Head of caudate nucleus (tissue), 42 donors: ENCODE results near the gene COG3.
A peak's percentile ranks its signal among the peaks of the same experiment; 100 is the strongest.

Source experiments
- DNase-seq, 42 donors: peaks; one replicate each; pipeline versions ENCODE4 v3.0.0 to v3.0.0-alpha.2; 2020 to 2021; ENCODE audit warnings: mixed read lengths in 7 of 42
- intact Hi-C: fragments of 100-400 bp; cut with DNase I; formaldehyde crosslinking; loops from one replicate; pipeline ENCODE4 v1.15.0; 2022

COG3 gene

DNA sequence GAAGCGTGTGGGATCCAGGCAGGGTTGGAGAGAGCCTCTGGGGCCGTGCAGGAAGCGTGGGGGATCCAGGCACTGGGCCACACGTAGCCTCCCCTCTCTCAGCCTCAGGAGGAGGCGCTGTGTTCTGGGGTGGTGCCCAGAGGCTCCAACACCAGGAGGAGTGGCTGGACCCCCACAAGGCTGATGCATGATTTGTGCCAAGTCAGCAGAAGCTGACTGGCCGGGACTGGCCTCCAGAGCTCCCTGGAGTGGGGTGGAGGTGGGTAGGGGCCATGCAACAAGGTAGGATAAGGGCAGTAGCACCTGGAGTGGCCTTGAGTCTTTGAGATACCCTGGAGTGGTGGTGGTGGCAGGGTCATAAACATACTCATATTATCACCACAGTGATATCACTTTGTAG is 75.5 kb downstream of the COG3 start:
- intact Hi-C loops = no loop called here
- DNase-seq = no peak

GRCh38 chr13:45540864-45541263 is 76.1 kb downstream of the COG3 start:
- intact Hi-C loops = no loop called here
- DNase-seq = no peak

DNA sequence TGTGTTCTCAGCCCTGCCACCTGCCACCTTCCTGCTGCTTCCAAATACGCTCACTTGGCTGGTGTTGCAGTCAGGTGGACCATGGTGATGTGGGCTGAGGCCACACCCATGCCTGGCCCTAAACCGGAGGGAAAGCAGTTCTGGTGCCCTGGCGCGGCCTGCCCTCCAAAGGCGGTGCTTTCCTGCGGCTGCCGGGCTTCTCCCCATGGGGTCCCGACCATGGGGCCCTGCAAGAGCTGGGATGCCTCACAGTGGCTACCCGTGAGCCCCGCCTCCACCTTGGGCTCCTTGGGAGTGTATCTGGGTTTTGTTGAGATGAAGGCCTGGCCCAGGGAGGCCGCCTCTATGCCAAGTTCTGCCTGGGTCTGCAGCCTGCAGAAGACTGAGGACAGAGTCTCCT is 77.1 kb downstream of the COG3 start:
- intact Hi-C loops = no loop called here
- DNase-seq = no peak

- no peak for DNase-seq
- intact Hi-C loops = no loop called here
Observed at GRCh38 chr13:45542391-45542790, 77.7 kb downstream of the COG3 start.

- intact Hi-C loops = no loop called here
- no peak for DNase-seq
Observed at GRCh38 chr13:45542878-45543277, 78.1 kb downstream of the COG3 start.

DNA sequence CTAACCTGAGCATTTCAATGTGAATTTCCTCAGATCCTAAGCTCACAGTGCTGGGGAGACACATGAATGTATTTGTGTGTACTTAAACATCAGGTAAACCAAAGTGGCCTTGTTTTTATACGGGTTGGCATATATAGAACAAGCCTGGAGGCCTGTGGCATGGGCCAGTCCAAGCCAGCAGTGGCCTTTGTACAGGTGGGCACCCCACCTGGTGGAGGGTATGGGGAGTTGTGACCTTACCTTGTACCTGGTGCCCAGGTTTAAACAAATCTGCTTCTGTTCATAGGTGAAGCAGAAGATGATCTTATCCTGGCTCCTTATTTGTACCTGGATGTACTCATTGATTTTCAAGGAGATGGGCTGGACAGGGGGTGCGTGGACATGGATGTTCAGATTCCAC is 79.8 kb downstream of the COG3 start:
- intact Hi-C loops = no loop called here
- no peak for DNase-seq

- intact Hi-C loops = no loop called here
- no peak for DNase-seq
Observed at GRCh38 chr13:45545686-45546409, 81.1 kb downstream of the COG3 start.

- DNase-seq = no peak
- intact Hi-C loops = no loop called here
Observed at GRCh38 chr13:45546410-45546765, 81.6 kb downstream of the COG3 start.

- DNase-seq = no peak
- intact Hi-C loops = no loop called here
Observed at GRCh38 chr13:45548281-45548680, 83.5 kb downstream of the COG3 start.

DNA sequence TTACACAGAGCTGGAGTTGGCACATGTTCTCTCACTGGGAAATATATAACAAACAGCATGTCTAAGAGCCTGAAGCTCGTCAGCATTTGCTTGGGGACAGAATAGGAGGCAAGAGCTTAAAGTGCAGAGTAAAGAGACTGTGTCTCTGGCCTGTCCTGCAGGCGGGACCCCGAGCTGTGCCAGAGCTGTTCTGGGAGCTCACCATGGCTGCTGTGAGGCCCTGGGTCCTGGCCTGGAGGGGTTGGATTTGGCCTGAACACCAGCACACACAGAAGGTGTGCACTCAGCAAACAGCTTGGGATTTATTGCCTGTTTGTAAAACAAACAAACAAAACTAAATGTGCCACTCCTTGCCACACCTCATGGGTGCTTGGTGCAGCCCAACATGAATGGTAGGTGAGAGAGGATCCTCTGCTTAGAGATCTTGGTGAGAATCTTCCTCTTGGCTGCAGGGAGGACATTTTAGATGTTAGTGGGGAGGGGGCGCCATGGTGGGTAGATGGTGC is 89.9 kb downstream of the COG3 start:
- no peak for DNase-seq
- intact Hi-C loops = no loop called here

GRCh38 chr13:45564133-45564776 is 99.5 kb downstream of the COG3 start:
- intact Hi-C loops = no loop called here
- peak in 1 of 42 donors; percentile 38 for DNase-seq

DNA sequence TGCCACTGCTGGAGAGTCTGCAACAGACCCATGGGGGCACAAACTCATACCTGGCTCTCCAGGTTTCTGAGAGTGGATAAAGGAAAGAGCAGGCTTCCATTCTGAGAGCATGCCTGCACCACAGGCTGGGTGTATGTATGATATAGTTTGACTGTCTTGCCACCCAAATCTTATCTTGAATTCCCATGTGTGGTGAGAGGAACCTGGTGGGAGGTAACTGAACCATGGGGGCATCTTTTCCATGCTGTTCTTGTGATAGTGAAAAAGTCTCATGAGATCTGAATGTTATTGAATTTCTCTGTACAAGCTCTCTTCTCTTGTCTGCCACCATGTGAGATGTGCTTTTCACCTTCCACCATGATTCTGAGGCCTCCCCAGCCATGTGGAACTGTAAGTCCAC is 100.6 kb downstream of the COG3 start:
- intact Hi-C loops = no loop called here
- no peak for DNase-seq

- DNase-seq = no peak
- intact Hi-C loops = no loop called here
Observed at GRCh38 chr13:45575146-45575829, 110.5 kb downstream of the COG3 start.

- intact Hi-C loops = no loop called here
- peak in 1 of 42 donors; percentile 29 for DNase-seq
Observed at GRCh38 chr13:45575830-45576180, 111.1 kb downstream of the COG3 start.

GRCh38 chr13:45576466-45576865 is 111.7 kb downstream of the COG3 start:
- intact Hi-C loops = no loop called here
- DNase-seq = no peak

- intact Hi-C loops = no loop called here
Observed at GRCh38 chr13:45582408-45583076, 117.8 kb downstream of the COG3 start.

GRCh38 chr13:45584816-45585215 is 120.1 kb downstream of the COG3 start:
- intact Hi-C loops = no loop called here

More at GRCh38 chr13:45582408-45583076, 117.8 kb downstream of the COG3 start:
- DNase-seq = no peak

More at GRCh38 chr13:45584816-45585215, 120.1 kb downstream of the COG3 start:
- DNase-seq = no peak
